RKO (cell line): Measurements from ENCODE around the gene SEC31B.

Experiments used
- DNase-seq: peaks from one replicate; pipeline ENCODE4 v3.0.0-alpha.2; 2016; ENCODE audit warnings: low spot score

SEC31B gene

DNA sequence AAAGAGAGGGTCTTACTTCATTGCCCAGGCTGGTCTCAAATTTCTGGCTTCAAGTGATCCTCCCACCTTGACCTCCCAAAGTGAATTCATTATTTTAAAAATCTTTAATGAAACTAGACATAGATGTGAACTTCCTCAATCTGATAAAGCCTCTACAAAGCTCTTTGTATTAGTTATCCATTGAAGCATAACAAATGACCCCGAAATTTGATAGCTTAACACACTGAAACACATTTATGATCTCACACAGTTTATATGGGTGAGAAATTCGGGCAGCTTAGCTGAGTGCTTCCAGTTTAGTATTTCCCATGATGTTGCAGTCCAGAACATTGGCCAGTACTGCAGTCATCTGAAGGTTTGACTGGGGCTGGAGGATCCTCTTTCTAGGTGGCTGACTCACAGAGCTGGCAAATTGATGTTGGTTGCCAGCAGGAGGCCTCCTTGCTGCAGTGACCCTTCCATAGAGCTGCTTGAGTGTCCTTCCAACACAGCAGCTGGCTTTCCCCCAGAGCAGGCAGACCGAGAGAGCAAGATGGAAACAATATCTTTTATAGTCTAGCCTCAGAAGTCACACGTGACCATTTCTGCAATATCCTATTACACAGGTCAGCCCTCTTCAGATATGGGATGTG is 73.4 kb downstream of the SEC31B start:
- DNase-seq: peak; percentile 51

- no peak for DNase-seq
Measured at GRCh38 chr10:100442548-100442947, 77.1 kb downstream of the SEC31B start.

- DNase-seq: no peak
Measured at GRCh38 chr10:100438674-100439315, 80.9 kb downstream of the SEC31B start.
